SU-DHL-6 (cell line): ENCODE results near the gene EDNRA.

Experiments used
- H2AFZ ChIP-seq: fragments of 200-600 bp; sonication (generic); 2 replicates; pipeline ENCODE4 v1.6.1; 2014; ENCODE audit warnings: low read depth, mild to moderate bottlenecking, moderate library complexity, mixed read lengths, antibody characterized with exemption, low read length; ENCODE audit not compliant: severe bottlenecking
- H3F3A ChIP-seq: fragments of 200-600 bp; shearing (Covaris generic); 2 replicates; pipeline ENCODE4 v1.6.0; 2016; ENCODE audit warnings: antibody characterized with exemption, mild to moderate bottlenecking; ENCODE audit not compliant: insufficient read depth
- H3K27ac ChIP-seq: fragments of 200-600 bp; sonication (generic); 2 replicates; pipeline ENCODE4 v1.5.1; 2016; ENCODE audit warnings: low read depth, mild to moderate bottlenecking, low read length, moderate library complexity, mixed read lengths
- H3K27me3 ChIP-seq: fragments of 200-600 bp; sonication (generic), shearing (Covaris generic); 2 replicates; pipeline ENCODE4 v1.6.0; 2014; ENCODE audit warnings: mild to moderate bottlenecking, low read length
- H3K36me3 ChIP-seq: fragments of 200-600 bp; sonication (generic); 2 replicates; pipeline ENCODE4 v1.6.1; 2014; ENCODE audit warnings: mild to moderate bottlenecking, low read length, mixed read lengths
- H3K4me2 ChIP-seq: fragments of 300-600, 200-600 bp; shearing (Covaris generic), sonication (generic); 2 replicates; pipeline ENCODE4 v1.6.0; 2014; ENCODE audit warnings: low read length, low read depth, mild to moderate bottlenecking; ENCODE audit not compliant: poor library complexity, severe bottlenecking
- H3K4me3 ChIP-seq: fragments of 200-600 bp; sonication (generic); 2 replicates; pipeline ENCODE4 v1.5.1; 2014; ENCODE audit warnings: antibody characterized with exemption, low read length, mild to moderate bottlenecking, mixed read lengths; ENCODE audit not compliant: insufficient read depth, poor library complexity, severe bottlenecking
- H3K79me2 ChIP-seq: fragments of 200-600 bp; sonication (generic); 2 replicates; pipeline ENCODE4 v1.6.1; 2014; ENCODE audit warnings: mild to moderate bottlenecking, low read length, moderate library complexity; ENCODE audit not compliant: insufficient read depth
- H3K9ac ChIP-seq: fragments of 200-600 bp; sonication (generic); 2 replicates; pipeline ENCODE4 v1.7.0; 2014; ENCODE audit warnings: mild to moderate bottlenecking, low read length
- H3K9me2 ChIP-seq: fragments of 200-600 bp; sonication (generic); replicated peaks from 2 replicates; pipeline ENCODE4 v1.6.1; 2014; ENCODE audit warnings: low read length; ENCODE audit not compliant: insufficient read depth
- H3K9me3 ChIP-seq: fragments of 200-600 bp; sonication (generic); 2 replicates; pipeline ENCODE4 v1.6.1; 2014; ENCODE audit warnings: low read length, mixed read lengths; ENCODE audit not compliant: insufficient read depth
- H4K20me1 ChIP-seq: fragments of 200-600 bp; sonication (generic); 2 replicates; pipeline ENCODE4 v1.6.1; 2014; ENCODE audit warnings: low read depth, mild to moderate bottlenecking, antibody characterized with exemption, low read length, moderate library complexity, mixed read lengths
- EZH2phosphoT487 ChIP-seq: fragments of 200-600 bp; sonication (generic), shearing (Covaris generic); conservative IDR thresholded peaks from 2 replicates; pipeline ENCODE4 v1.6.1; 2018; ENCODE audit warnings: mild to moderate bottlenecking, antibody characterized with exemption, low read length, moderate library complexity, mixed read lengths
- TF ChIP-seq, protein P1 (sequence below): fragments of 200-600 bp; sonication (generic); IDR thresholded peaks from one replicate; pipeline ENCODE4 v1.5.1; 2017; ENCODE audit warnings: antibody characterized with exemption, mild to moderate bottlenecking, low read length, moderate library complexity; ENCODE audit not compliant: insufficient read depth, poor library complexity, severe bottlenecking

Gene EDNRA

DNA sequence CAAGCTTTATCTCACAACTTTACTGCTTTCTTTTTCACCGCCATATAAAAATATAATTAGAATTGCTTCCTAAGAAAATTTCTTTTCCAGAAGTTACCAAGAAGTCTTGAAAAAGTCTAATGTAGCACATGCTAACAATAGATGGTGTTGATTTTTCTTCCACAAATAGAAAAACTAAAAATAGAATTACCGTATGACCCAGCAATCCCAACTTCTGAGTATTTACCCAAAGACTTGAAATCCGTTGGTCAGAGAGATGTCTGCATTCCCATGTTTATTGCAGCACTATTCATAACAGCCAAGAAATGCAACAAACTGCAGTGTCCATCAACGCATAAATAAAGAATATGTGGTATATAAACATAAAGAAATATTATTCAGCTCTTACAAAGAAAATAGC, 17.8 kb upstream of the EDNRA start:
- no peak overlapping the region for H3K27ac ChIP-seq
- no peaks in the 10 kb centered on the region for H3K27me3 ChIP-seq
- H2AFZ ChIP-seq: no peak overlapping the region
- H3K9ac ChIP-seq: no peak overlapping the region
- H3K79me2 ChIP-seq: no peaks in the 10 kb centered on the region
- no peak overlapping the region for H3K4me2 ChIP-seq
- no peaks in the 10 kb centered on the region for H3K36me3 ChIP-seq
- no peaks in the 10 kb centered on the region for H4K20me1 ChIP-seq
- TF ChIP-seq, protein P1, sequence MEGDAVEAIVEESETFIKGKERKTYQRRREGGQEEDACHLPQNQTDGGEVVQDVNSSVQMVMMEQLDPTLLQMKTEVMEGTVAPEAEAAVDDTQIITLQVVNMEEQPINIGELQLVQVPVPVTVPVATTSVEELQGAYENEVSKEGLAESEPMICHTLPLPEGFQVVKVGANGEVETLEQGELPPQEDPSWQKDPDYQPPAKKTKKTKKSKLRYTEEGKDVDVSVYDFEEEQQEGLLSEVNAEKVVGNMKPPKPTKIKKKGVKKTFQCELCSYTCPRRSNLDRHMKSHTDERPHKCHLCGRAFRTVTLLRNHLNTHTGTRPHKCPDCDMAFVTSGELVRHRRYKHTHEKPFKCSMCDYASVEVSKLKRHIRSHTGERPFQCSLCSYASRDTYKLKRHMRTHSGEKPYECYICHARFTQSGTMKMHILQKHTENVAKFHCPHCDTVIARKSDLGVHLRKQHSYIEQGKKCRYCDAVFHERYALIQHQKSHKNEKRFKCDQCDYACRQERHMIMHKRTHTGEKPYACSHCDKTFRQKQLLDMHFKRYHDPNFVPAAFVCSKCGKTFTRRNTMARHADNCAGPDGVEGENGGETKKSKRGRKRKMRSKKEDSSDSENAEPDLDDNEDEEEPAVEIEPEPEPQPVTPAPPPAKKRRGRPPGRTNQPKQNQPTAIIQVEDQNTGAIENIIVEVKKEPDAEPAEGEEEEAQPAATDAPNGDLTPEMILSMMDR: no peak
- TF ChIP-seq EZH2phosphoT487: no peak
- no peaks in the 10 kb centered on the region for H3K9me3 ChIP-seq
- H3K9me2 ChIP-seq: no peaks in the 10 kb centered on the region
- no peak overlapping the region for H3K4me3 ChIP-seq
- no peaks in the 10 kb centered on the region for H3F3A ChIP-seq

DNA sequence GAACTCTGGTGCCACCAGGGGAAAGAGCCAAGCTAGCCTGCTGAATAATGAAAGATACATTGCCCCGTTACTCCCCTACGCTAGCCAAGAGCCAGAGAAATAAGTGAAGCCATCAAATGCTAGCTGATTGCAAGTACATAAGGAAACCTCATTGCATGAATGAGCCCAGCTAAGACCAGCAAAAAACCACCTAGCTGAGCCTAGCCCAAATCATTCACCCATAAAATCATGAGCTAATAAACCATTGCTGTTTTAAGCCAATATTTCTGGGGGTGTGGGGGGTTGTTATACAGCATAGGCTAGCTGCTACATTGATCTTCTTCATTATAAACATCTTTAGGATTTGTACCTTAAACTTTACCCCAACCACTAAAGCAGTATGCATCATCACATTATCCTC, 15.4 kb upstream of the EDNRA start:
- TF ChIP-seq EZH2phosphoT487: no peak
- TF ChIP-seq, protein P1: no peak
- Histone ChIP-seq H3K4me2 (no peak overlapping the region), H3K27me3 (no peaks in the 10 kb centered on the region), H3K9me2 (no peaks in the 10 kb centered on the region), H2AFZ (no peak overlapping the region), H3K9me3 (no peaks in the 10 kb centered on the region), H3K79me2 (no peaks in the 10 kb centered on the region), H3K36me3 (no peaks in the 10 kb centered on the region), H3F3A (no peaks in the 10 kb centered on the region), H4K20me1 (no peaks in the 10 kb centered on the region), H3K9ac (no peak overlapping the region), H3K4me3 (no peak overlapping the region), H3K27ac (no peak overlapping the region)

DNA sequence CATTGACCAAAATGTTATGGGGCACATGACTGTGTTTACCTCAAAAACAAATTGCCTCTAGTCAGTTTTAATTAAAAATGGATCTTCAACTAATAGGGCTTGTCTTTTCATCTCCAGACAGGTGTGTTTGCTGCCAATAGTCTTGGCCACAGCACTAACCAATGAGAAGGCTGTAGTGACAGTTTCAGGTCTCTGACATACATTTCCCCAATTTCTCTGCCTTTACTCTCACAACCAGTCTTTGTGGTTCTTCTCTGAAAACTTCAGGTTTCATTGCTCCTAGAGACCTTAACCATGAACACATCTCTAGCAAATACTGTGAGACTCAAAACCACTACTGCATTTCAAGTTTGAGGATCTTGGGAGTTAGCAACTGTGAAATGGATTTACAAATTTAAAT, 3.5 kb upstream of the EDNRA start:
- H3K9me2 ChIP-seq: no peaks in the 10 kb centered on the region

More for the DNA sequence above, 3.5 kb upstream of the EDNRA start:
- no peak overlapping the region for H3K27ac ChIP-seq
- no peak overlapping the region for H2AFZ ChIP-seq
- no peaks in the 10 kb centered on the region for H4K20me1 ChIP-seq
- no peaks in the 10 kb centered on the region for H3K79me2 ChIP-seq
- no peaks in the 10 kb centered on the region for H3F3A ChIP-seq
- no peaks in the 10 kb centered on the region for H3K9me3 ChIP-seq
- H3K4me2 ChIP-seq: no peak overlapping the region
- H3K27me3 ChIP-seq: no peaks in the 10 kb centered on the region
- H3K4me3 ChIP-seq: no peak overlapping the region
- TF ChIP-seq, protein P1: no peak
- TF ChIP-seq EZH2phosphoT487: no peak
- no peak overlapping the region for H3K9ac ChIP-seq
- no peaks in the 10 kb centered on the region for H3K36me3 ChIP-seq
